HG03558 (cell line): ENCODE results near the gene AKT3.

Source experiments
- ATAC-seq: cut with Tn5 transposase; IDR thresholded peaks from one replicate; pipeline ENCODE4 v1.9.1; 2021; ENCODE audit warnings: moderate number of reproducible peaks; ENCODE audit not compliant: unreplicated experiment; ENCODE audit errors: extremely low read depth

The AKT3 gene

GRCh38 chr1:243452092-243452491, 398.0 kb downstream of the AKT3 start:
- ATAC-seq = no peak

GRCh38 chr1:243449373-243449772, 400.7 kb downstream of the AKT3 start:
- no peak for ATAC-seq

GRCh38 chr1:243447844-243448243, 402.2 kb downstream of the AKT3 start:
- no peak for ATAC-seq

- ATAC-seq = no peak
These were observed 402.7 kb downstream of the AKT3 start for GRCh38 chr1:243447347-243447746.

- no peak for ATAC-seq
These were observed 406.5 kb downstream of the AKT3 start for GRCh38 chr1:243443557-243443956.

- ATAC-seq = no peak
These were observed 408.4 kb downstream of the AKT3 start for GRCh38 chr1:243441601-243442000.

GRCh38 chr1:243440406-243440805, 409.6 kb downstream of the AKT3 start:
- no peak for ATAC-seq

GRCh38 chr1:243438815-243439214, 411.2 kb downstream of the AKT3 start:
- ATAC-seq = no peak
